ENCODE measurements around the gene C2CD4A.
A peak's percentile ranks its signal among the peaks of the same experiment; 100 is the strongest.

C2CD4A gene

GRCh38 chr15:62060113-62060895 lies 6.5 kb upstream of the C2CD4A start, which contains the start of gene VPS13C:
Gene VPS13C (minus strand): TSS chr15:62060447. CDS start chr15:62060374, 73 bp downstream.
- peak; percentile 95 for DNase-seq

GRCh38 chr15:62060896-62061280 lies 5.9 kb upstream of the C2CD4A start:
- DNase-seq, result no peak

GRCh38 chr15:62063825-62064635 lies 2.7 kb upstream of the C2CD4A start:
- peak; percentile 58 for DNase-seq

GRCh38 chr15:62067448-62068044 lies 769 bp downstream of the C2CD4A start:
- no peak for DNase-seq

- DNase-seq, result peak; percentile 27
Observed at GRCh38 chr15:62068071-62068809, 1.5 kb downstream of the C2CD4A start.

GRCh38 chr15:62068810-62069167 lies 2.0 kb downstream of the C2CD4A start:
- peak; percentile 51 for DNase-seq

- no peak for DNase-seq
Observed at GRCh38 chr15:62069551-62069950, 2.8 kb downstream of the C2CD4A start.

- DNase-seq, result peak; percentile 46
Observed at GRCh38 chr15:62071711-62072308, 5.0 kb downstream of the C2CD4A start.

- no peak for DNase-seq
Observed at GRCh38 chr15:62075595-62076277, 9.0 kb downstream of the C2CD4A start.

GRCh38 chr15:62079594-62079993 lies 12.8 kb downstream of the C2CD4A start:
- DNase-seq, result no peak

GRCh38 chr15:62083194-62084154 lies 16.7 kb downstream of the C2CD4A start:
- no peak for DNase-seq

GRCh38 chr15:62085740-62086139 lies 19.0 kb downstream of the C2CD4A start:
- DNase-seq, result no peak

- DNase-seq, result peak; percentile 32
Observed at GRCh38 chr15:62087671-62088352, 21.0 kb downstream of the C2CD4A start.

- DNase-seq, result no peak
Observed at GRCh38 chr15:62088353-62088693, 21.5 kb downstream of the C2CD4A start.

- DNase-seq, result no peak
Observed at GRCh38 chr15:62089616-62090015, 22.8 kb downstream of the C2CD4A start.

- no peak for DNase-seq
Observed at GRCh38 chr15:62090988-62091387, 24.2 kb downstream of the C2CD4A start.

GRCh38 chr15:62093809-62094208 lies 27.0 kb downstream of the C2CD4A start:
- no peak for DNase-seq

GRCh38 chr15:62094388-62094787 lies 27.6 kb downstream of the C2CD4A start:
- no peak for DNase-seq

- peak; percentile 29 for DNase-seq
Observed at GRCh38 chr15:62099094-62099601, 32.4 kb downstream of the C2CD4A start.

GRCh38 chr15:62103431-62103830 lies 36.7 kb downstream of the C2CD4A start:
- no peak for DNase-seq

Measured in HCEC 1CT (cell line).